H1 (cell line): ENCODE measurements around the gene PLXND1. TPM values are rescaled to one million over a fixed set of nuclear protein-coding genes. Genes with fewer than 3 reads are reported as not detected.

ENCODE experiments used
- CTCF ChIA-PET: fragments of 300-600 bp; sonication (Branson Sonifier 250); formaldehyde crosslinking; loops from one replicate; lab custom pipeline; 2021; ENCODE audit not compliant: partially characterized antibody; lab: Charles Lee
- POLR2A ChIA-PET: fragments of 300-600 bp; sonication (Branson Sonifier 250); formaldehyde crosslinking; loops from one replicate; lab custom pipeline; 2021; ENCODE audit warnings: inconsistent platforms; ENCODE audit not compliant: partially characterized antibody; lab: Charles Lee
- DNase-seq, 2 experiments: peaks; one replicate each; pipeline versions ENCODE4 v3.0.0 to v3.0.0-alpha.2; 2010 to 2022; ENCODE audit warnings: low spot score in 2 of 2, low read depth in 1 of 2, mixed read lengths in 1 of 2
- FAIRE-seq: peaks from 2 replicates; lab custom pipeline; 2011; peaks lifted over from hg19 to GRCh38; lab: Jason Lieb, UNC
- H2AFZ ChIP-seq: 2 replicates; pipeline ENCODE4 v1.8.1; 2012; ENCODE audit warnings: low read length, inconsistent platforms
- H2AK5ac ChIP-seq: 2 replicates; pipeline ENCODE4 v1.6.1; 2013; ENCODE audit warnings: low read depth, low read length
- H2BK120ac ChIP-seq: replicated peaks from 2 replicates; pipeline ENCODE3; 2013; ENCODE audit warnings: low read depth, low read length, inconsistent platforms
- H2BK12ac ChIP-seq: 2 replicates; pipeline ENCODE4 v1.6.1; 2013; ENCODE audit warnings: low read depth, low read length
- H2BK15ac ChIP-seq: 2 replicates; pipeline ENCODE4 v1.6.1; 2013; ENCODE audit warnings: low read length
- H2BK20ac ChIP-seq: 2 replicates; pipeline ENCODE4 v1.6.1; 2013; ENCODE audit warnings: low read length
- H2BK5ac ChIP-seq: 2 replicates; pipeline ENCODE4 v1.6.1; 2013; ENCODE audit warnings: low read depth, low read length
- H3K14ac ChIP-seq: 2 replicates; pipeline ENCODE4 v1.6.1; 2013; ENCODE audit warnings: inconsistent platforms; ENCODE audit not compliant: insufficient read length
- H3K18ac ChIP-seq: 2 replicates; pipeline ENCODE4 v1.6.1; 2013; ENCODE audit warnings: low read length; ENCODE audit errors: extremely low read depth
- H3K23ac ChIP-seq: 2 replicates; pipeline ENCODE4 v1.6.1; 2013; ENCODE audit warnings: inconsistent platforms; ENCODE audit not compliant: insufficient read length
- H3K23me2 ChIP-seq: 2 replicates; pipeline ENCODE4 v1.6.1; 2013; ENCODE audit warnings: low read depth, low read length
- H3K27ac ChIP-seq: 2 replicates; pipeline ENCODE4 v1.6.1; 2011; ENCODE audit warnings: low read depth, low read length, inconsistent platforms
- H3K27me3 ChIP-seq, 4 experiments: replicated peaks in 1 of 4; 1 replicate in 1 of 4; 2 replicates in 3 of 4; pipeline versions ENCODE4 v1.6.1 to v1.8.1; 2011 to 2013; ENCODE audit warnings: low read length in 3 of 4, mild to moderate bottlenecking in 3 of 4, inconsistent platforms in 2 of 4, mixed read lengths in 2 of 4, moderate library complexity in 1 of 4; ENCODE audit not compliant: control insufficient read depth in 3 of 4, insufficient read depth in 3 of 4; ENCODE audit errors: extremely low read depth in 1 of 4
- H3K36me3 ChIP-seq, 4 experiments: 2 replicates each; pipeline versions ENCODE4 v1.6.1 to v1.8.1; 2011 to 2013; ENCODE audit warnings: mild to moderate bottlenecking in 4 of 4, low read length in 3 of 4, moderate library complexity in 2 of 4, control low read depth in 1 of 4, inconsistent platforms in 1 of 4; ENCODE audit not compliant: insufficient read depth in 4 of 4, control insufficient read depth in 2 of 4
- H3K4ac ChIP-seq: replicated peaks from 2 replicates; pipeline ENCODE3; 2013; ENCODE audit warnings: low read length, low read depth, mixed read lengths, inconsistent platforms; ENCODE audit not compliant: insufficient read length
- H3K4me1 ChIP-seq, 4 experiments: replicated peaks in 1 of 4; 1 replicate in 1 of 4; 2 replicates in 3 of 4; pipeline versions ENCODE4 v1.6.1 to v1.8.1; 2011 to 2013; ENCODE audit warnings: low read length in 3 of 4, inconsistent platforms in 2 of 4, mixed read lengths in 1 of 4; ENCODE audit not compliant: insufficient read depth in 4 of 4, control insufficient read depth in 3 of 4
- H3K4me2 ChIP-seq, 2 experiments: 2 replicates each; pipeline versions ENCODE4 v1.6.1 to v1.8.1; 2011 to 2013; ENCODE audit warnings: low read depth in 2 of 2, low read length in 2 of 2, control low read depth in 1 of 2, inconsistent platforms in 1 of 2, mild to moderate bottlenecking in 1 of 2; ENCODE audit not compliant: insufficient read depth in 1 of 2
- H3K4me3 ChIP-seq, 4 experiments: fragments of 200-600, 300-600 bp in 1 of 4; sonication (generic), shearing (Covaris generic), sonication (Bioruptor Twin) in 1 of 4; 2 replicates each; pipeline versions ENCODE4 v1.5.1 to v1.8.1; 2011 to 2016; ENCODE audit warnings: low read length in 4 of 4, low read depth in 3 of 4, control low read depth in 2 of 4, inconsistent platforms in 2 of 4, mild to moderate bottlenecking in 2 of 4, mixed read lengths in 1 of 4, moderate library complexity in 1 of 4; ENCODE audit not compliant: insufficient read depth in 2 of 4; ENCODE audit errors: extremely low read depth in 1 of 4
- H3K56ac ChIP-seq: replicated peaks from 2 replicates; pipeline ENCODE3; 2013; ENCODE audit warnings: low read depth, mild to moderate bottlenecking, mixed read lengths, low read length, inconsistent platforms; ENCODE audit not compliant: insufficient read length
- H3K79me1 ChIP-seq: 2 replicates; pipeline ENCODE4 v1.6.1; 2013; ENCODE audit warnings: low read depth, low read length, control low read depth
- H3K79me2 ChIP-seq, 2 experiments: 2 replicates each; pipeline versions ENCODE4 v1.6.1 to v1.8.1; 2012 to 2013; ENCODE audit warnings: low read length in 2 of 2, mild to moderate bottlenecking in 2 of 2, inconsistent platforms in 1 of 2; ENCODE audit not compliant: insufficient read depth in 2 of 2, control insufficient read depth in 1 of 2
- H3K9ac ChIP-seq, 4 experiments: replicated peaks in 1 of 4; 1 replicate in 1 of 4; 2 replicates in 3 of 4; pipeline versions ENCODE4 v1.6.1 to v1.8.1; 2011 to 2013; ENCODE audit warnings: low read depth in 3 of 4, low read length in 3 of 4, control low read depth in 2 of 4, mild to moderate bottlenecking in 2 of 4, moderate library complexity in 2 of 4, inconsistent platforms in 1 of 4; ENCODE audit errors: extremely low read depth in 1 of 4
- H3K9me3 ChIP-seq, 2 experiments: 2 replicates each; pipeline versions ENCODE4 v1.6.1 to v1.8.1; 2012 to 2013; ENCODE audit warnings: mild to moderate bottlenecking in 2 of 2, moderate library complexity in 2 of 2, control low read depth in 1 of 2, inconsistent platforms in 1 of 2, low read depth in 1 of 2, low read length in 1 of 2, mixed read lengths in 1 of 2; ENCODE audit not compliant: insufficient read depth in 2 of 2
- H4K20me1 ChIP-seq, 2 experiments: replicated peaks in 1 of 2; 2 replicates each; pipeline versions ENCODE3 to v1.8.1; 2011 to 2013; ENCODE audit warnings: inconsistent platforms in 2 of 2, low read length in 2 of 2, mild to moderate bottlenecking in 1 of 2; ENCODE audit not compliant: insufficient read depth in 2 of 2, control insufficient read depth in 1 of 2
- H4K5ac ChIP-seq: 2 replicates; pipeline ENCODE4 v1.6.1; 2013; ENCODE audit warnings: low read length, low read depth, mixed read lengths, inconsistent platforms; ENCODE audit not compliant: insufficient read length
- H4K8ac ChIP-seq: 2 replicates; pipeline ENCODE4 v1.8.0; 2013; ENCODE audit warnings: mild to moderate bottlenecking, moderate library complexity, low read length, inconsistent platforms; ENCODE audit not compliant: insufficient read depth; ENCODE audit errors: extremely low read depth
- H4K91ac ChIP-seq: replicated peaks from 2 replicates; pipeline ENCODE3; 2013; ENCODE audit warnings: low read length, mixed read lengths, inconsistent platforms; ENCODE audit not compliant: insufficient read length
- JUN ChIP-seq: IDR thresholded peaks from 2 replicates; pipeline ENCODE4 v1.6.1; 2011; ENCODE audit warnings: low read depth, mild to moderate bottlenecking, improper control_type of control experiment, low read length
- WGBS, 2 experiments: shearing (Covaris generic) in 1 of 2; methylation state at CpG; one replicate each; pipeline versions ENCODE4 v1.1.6 to v1.1.7; 2013 to 2015; ENCODE audit warnings: low lambda C conversion rate in 2 of 2, mixed read lengths in 2 of 2, inconsistent platforms in 1 of 2, low coverage in 1 of 2, missing lambda C conversion rate in 1 of 2; ENCODE audit not compliant: insufficient replicate concordance in 2 of 2, insufficient coverage in 1 of 2, insufficient read length in 1 of 2; ENCODE audit errors: extremely low coverage in 1 of 2, missing lambda C conversion rate in 1 of 2; 5-methylcytosine and 5-hydroxymethylcytosine counted together
- polyA plus RNA-seq, 7 experiments: library from polyadenylated mRNA; depleted of rRNA in 3 of 7; stranded (reverse) in 5 of 7; unstranded in 2 of 7; fragments of >200 nt in 5 of 7; fragments of 200-250 nt in 2 of 7; gene quantifications; 1 replicate in 5 of 7; 2 replicates in 1 of 7; 4 replicates in 1 of 7; pipeline versions ENCODE4 v1.2.1 to v1.2.3, GENCODE V29; 2011 to 2013; ENCODE audit warnings: missing spikeins in 2 of 7, mixed read lengths in 2 of 7
- total RNA-seq: library from RNA; stranded (reverse); fragmentation: NEBNext Ultra II Directional; extraction: Animal tissue kit (Norgen Biotek cat#: 25700); gene quantifications from 2 replicates; pipeline ENCODE4 v1.2.1, GENCODE V29; 2021

Gene PLXND1
- total and polyA plus RNA-seq, 2 of the 8 experiments (the other 6 are each of a cell fraction or from before 2014, with no cell fraction given), result 17.7 to 66.4 TPM

- DNase-seq, result no peak
- FAIRE-seq, result no peak
Observed at GRCh38 chr3:129576514-129577352, 29.7 kb downstream of the PLXND1 start.

More at GRCh38 chr3:129576514-129577352, 29.7 kb downstream of the PLXND1 start:
- Histone ChIP-seq H2AK5ac (no peak overlapping the region), H3K4me3 (no peak overlapping the region), H3K23me2 (no peaks in the 10 kb centered on the region), H2AFZ (no peak overlapping the region), H3K23ac (no peak overlapping the region), H3K27me3 (no peaks in the 10 kb centered on the region), H4K91ac (no peak overlapping the region), H3K9me3 (no peaks in the 10 kb centered on the region), H3K36me3 (no peaks in the 10 kb centered on the region), H3K79me1 (0 out of 2 replicates have a peak, but pooled peaks cover 2% of the 10 kb centered on the region), H3K18ac (no peak overlapping the region), H2BK5ac (no peak overlapping the region), H4K5ac (no peak overlapping the region), H3K14ac (no peak overlapping the region), H3K4me1 (peaks cover 0 to 19% (median 2%) of the 10 kb centered on the region in 4 experiments; a peak in 4 of 7 replicates), H2BK120ac (no peak overlapping the region), H2BK20ac (no peak overlapping the region), H4K20me1 (peaks cover 0 to 2% of the 10 kb centered on the region in 2 experiments), H3K56ac (no peak overlapping the region), H2BK15ac (no peak overlapping the region), H3K27ac (no peak overlapping the region), H3K4ac (no peak overlapping the region), H4K8ac (peak overlapping the region; percentile 69; the same call in 1 of the 2 replicates), H3K9ac (no peak overlapping the region), H3K4me2 (no peak overlapping the region), H3K79me2 (no peaks in the 10 kb centered on the region), H2BK12ac (no peak overlapping the region)
- ChIA-PET POLR2A (interaction anchor here (0.5 to 1.3 kb wide), 4 partner anchors 15 to 894 kb away, joined by 3 to 6 read pairs (median 3); no protein-coding TSS in a partner anchor), CTCF (interaction anchor here (0.9 to 5.1 kb wide), 14 partner anchors 10 to 366 kb away, joined by 3 to 19 read pairs (median 4); no protein-coding TSS in a partner anchor)
- WGBS, 2 experiments, result 87% methylated on average over 18 of the region's 18 CpGs; no CpG with 5 or more reads in 1 of the 2 experiments
- no peak for TF ChIP-seq JUN
